Fibroblast of mammary gland (primary cell): ENCODE measurements around the gene CISTR.

Experiments
- DNase-seq: peaks from one replicate; pipeline ENCODE4 v3.0.0-alpha.2; 2010; ENCODE audit warnings: low read depth
- H3K4me3 ChIP-seq: 2 replicates; pipeline ENCODE4 v1.5.1; 2011; ENCODE audit warnings: low read depth, mild to moderate bottlenecking, low read length, moderate library complexity; ENCODE audit not compliant: control insufficient read depth
- TF ChIP-seq, protein P1 (sequence below): conservative IDR thresholded peaks from 2 replicates; pipeline ENCODE4 v1.5.1; 2011; ENCODE audit warnings: low read depth, low read length, inconsistent platforms; ENCODE audit not compliant: control insufficient read depth, insufficient read depth

The CISTR gene

DNA sequence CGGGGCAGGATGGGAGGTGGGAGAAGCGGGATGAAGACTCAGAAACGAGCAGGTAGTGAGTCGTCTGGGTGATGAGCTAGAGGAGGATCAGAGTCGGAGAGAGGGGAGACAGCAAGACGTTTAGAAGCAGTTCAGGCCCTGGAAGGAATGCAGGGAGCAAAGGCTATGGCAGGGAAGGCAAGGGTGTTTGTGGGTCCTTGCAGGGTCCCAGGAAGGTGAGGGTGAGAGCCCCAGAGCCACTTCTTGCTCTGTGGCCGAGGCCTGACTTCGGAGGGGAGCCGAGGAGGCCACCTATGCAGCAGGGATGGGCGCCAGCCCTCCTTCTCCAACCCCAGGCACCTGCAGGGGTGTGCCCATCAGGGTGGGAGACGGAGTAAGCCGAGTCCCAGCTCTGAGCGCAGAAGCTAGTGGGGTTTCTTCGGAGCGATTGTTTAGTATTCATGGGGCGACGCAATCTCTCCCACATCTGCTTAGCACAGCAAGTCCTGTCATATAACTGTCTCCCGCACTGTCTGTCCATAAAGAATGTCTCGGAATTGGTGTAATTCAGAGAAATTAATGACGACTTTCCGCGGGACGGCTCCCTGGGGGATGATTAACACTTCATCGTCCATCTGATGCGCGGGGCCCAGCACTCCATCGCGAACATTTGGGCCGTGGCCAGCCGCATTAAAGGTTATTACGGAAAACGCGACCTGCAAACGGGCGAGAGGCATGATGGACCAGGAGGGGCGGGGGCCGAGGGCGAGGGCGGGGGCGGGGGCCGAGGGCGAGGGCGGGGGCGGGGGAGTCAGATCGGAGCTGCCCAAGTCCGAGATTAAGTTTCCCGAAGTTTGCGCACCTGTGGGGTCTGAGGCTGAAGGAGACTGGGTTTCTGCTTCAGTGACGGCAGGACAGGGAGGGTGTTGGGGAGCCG lies 12.3 kb downstream of the CISTR start:
- DNase-seq = peak; percentile 37
- TF ChIP-seq, protein P1, sequence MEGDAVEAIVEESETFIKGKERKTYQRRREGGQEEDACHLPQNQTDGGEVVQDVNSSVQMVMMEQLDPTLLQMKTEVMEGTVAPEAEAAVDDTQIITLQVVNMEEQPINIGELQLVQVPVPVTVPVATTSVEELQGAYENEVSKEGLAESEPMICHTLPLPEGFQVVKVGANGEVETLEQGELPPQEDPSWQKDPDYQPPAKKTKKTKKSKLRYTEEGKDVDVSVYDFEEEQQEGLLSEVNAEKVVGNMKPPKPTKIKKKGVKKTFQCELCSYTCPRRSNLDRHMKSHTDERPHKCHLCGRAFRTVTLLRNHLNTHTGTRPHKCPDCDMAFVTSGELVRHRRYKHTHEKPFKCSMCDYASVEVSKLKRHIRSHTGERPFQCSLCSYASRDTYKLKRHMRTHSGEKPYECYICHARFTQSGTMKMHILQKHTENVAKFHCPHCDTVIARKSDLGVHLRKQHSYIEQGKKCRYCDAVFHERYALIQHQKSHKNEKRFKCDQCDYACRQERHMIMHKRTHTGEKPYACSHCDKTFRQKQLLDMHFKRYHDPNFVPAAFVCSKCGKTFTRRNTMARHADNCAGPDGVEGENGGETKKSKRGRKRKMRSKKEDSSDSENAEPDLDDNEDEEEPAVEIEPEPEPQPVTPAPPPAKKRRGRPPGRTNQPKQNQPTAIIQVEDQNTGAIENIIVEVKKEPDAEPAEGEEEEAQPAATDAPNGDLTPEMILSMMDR = no peak
- no peak overlapping the region for H3K4me3 ChIP-seq

DNA sequence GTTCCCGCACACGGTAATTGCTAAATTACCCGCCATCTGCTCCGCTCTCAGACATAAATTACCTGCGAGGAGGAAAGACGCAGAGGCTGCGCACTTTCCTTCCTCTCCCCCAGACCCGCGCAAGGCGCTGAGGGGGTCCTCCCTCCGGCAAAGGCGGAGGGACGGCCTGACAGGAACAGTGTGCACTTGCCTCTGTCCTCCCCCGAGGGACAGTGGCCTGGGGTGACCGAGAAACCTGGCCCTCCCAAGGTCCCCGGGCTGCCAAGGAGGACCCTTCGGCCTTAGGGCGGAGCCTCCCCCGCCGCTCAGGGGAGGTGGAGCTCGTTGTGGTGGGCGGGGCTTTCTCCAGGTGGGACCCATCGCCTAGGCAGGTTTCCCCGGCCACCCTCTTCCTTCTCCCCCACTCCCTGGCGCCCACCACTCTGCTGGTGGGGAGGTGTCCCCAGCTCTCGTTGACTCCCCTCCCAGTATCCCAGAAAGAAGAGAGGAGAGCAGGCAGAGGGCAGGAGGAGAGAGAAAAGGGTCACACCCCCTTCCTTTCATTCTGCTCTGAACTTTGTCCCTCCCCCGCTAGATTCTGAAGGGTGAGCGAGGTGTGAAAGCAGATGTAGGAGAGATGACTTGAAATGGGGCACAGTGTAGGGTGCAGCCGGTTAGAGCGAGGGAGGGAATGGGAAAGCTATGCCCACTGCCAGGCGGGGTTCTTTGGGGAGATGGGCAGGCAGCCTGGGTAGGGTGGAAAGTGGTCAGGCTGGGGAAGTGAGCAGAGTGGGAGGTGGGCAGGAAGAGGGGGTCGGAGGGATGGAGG lies 13.2 kb downstream of the CISTR start:
- no peak for DNase-seq
- TF ChIP-seq, protein P1 = no peak
- no peak overlapping the region for H3K4me3 ChIP-seq

GRCh38 chr12:53737951-53738405 lies 13.8 kb downstream of the CISTR start:
- DNase-seq = no peak
- H3K4me3 ChIP-seq = no peak overlapping the region
- TF ChIP-seq, protein P1 = no peak

DNA sequence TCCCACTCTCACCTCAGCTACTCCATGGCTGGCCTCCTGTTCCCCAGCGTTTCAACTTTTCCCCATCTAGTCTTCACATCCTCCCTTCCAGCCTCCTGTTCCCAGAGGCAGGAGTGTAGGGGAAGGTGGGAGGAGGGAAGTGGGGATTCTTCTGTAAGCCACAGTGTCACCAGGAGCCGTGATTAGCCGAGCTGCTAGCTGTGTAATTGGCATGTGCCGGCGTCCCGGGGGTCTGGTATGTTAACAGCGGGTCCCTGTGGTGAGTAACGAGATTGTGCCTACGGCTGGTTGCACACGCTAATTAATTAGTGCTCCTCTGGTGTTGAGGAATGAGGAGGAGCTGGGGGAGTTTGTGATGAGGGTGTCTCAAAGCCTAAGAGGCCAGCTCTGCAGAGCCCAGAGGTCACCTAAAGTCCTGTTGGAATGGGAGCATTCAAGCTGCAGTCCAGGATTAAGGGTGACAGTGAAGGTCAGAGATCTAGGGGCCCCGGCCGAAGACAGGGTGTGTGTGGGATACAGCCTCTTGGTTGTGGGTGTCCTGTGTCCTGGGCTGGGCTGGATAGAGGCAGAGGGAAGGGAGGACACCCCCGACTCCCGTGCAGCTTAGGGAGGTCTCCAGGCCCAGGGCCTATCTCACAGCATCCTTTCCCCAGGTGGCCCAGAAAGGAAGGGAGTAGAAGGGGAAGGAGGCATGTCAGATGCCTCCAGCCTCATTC lies 14.5 kb downstream of the CISTR start:
- TF ChIP-seq, protein P1 = no peak
- no peak overlapping the region for H3K4me3 ChIP-seq
- DNase-seq = no peak

DNA sequence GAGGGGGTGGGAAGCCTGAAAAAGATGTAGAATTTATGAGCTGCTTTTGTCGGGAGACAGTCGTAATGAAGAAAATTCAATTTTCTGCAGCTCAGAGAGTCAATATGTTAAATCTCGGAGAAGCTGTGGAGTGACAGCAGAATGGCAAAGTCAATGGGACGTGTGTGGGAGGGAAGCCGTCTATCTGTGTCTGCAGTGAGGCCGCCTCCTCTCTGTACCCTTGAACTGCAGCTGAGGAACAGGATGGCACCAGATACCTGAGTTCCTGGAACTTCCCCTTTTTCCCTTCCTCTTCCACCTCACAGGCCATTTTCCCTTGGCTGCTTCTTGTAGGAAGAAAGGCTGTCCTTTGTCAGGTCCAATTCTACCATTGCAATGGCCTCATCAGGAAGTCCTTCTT lies 15.2 kb downstream of the CISTR start:
- no peak for DNase-seq
- no peak overlapping the region for H3K4me3 ChIP-seq
- TF ChIP-seq, protein P1 = no peak

- TF ChIP-seq, protein P1 = no peak
Observed at GRCh38 chr12:53735556-53735955, 16.2 kb downstream of the CISTR start.

More at GRCh38 chr12:53735556-53735955, 16.2 kb downstream of the CISTR start:
- DNase-seq = no peak
- no peak overlapping the region for H3K4me3 ChIP-seq
